ENCODE results near the gene NFIA.

Gene NFIA

GRCh38 chr1:61282387-61282786, 200.0 kb downstream of the NFIA start:
- H2AFZ ChIP-seq, result no peak overlapping the region
- no peak overlapping the region for H3K4me2 ChIP-seq (ENCODE audit: low read length)
- no peaks in the 10 kb centered on the region for H3K9me3 ChIP-seq (ENCODE audit: control insufficient read depth, low read length)
- no peak overlapping the region for H3K9ac ChIP-seq
- no peaks in the 10 kb centered on the region for H3K27me3 ChIP-seq (ENCODE audit: control insufficient read depth, insufficient read depth, low read length)
- no peaks in the 10 kb centered on the region for H3K36me3 ChIP-seq (ENCODE audit: control insufficient read depth, insufficient read depth, low read length)
- H3K4me1 ChIP-seq, result no peaks in the 10 kb centered on the region
- H3K4me3 ChIP-seq (ENCODE audit: low read depth, low read length), result no peak overlapping the region
- no peak overlapping the region for H3K27ac ChIP-seq
- TF ChIP-seq, protein P1, sequence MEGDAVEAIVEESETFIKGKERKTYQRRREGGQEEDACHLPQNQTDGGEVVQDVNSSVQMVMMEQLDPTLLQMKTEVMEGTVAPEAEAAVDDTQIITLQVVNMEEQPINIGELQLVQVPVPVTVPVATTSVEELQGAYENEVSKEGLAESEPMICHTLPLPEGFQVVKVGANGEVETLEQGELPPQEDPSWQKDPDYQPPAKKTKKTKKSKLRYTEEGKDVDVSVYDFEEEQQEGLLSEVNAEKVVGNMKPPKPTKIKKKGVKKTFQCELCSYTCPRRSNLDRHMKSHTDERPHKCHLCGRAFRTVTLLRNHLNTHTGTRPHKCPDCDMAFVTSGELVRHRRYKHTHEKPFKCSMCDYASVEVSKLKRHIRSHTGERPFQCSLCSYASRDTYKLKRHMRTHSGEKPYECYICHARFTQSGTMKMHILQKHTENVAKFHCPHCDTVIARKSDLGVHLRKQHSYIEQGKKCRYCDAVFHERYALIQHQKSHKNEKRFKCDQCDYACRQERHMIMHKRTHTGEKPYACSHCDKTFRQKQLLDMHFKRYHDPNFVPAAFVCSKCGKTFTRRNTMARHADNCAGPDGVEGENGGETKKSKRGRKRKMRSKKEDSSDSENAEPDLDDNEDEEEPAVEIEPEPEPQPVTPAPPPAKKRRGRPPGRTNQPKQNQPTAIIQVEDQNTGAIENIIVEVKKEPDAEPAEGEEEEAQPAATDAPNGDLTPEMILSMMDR (IDR thresholded peaks at IDR 0.05), result no peak
- no peaks in the 10 kb centered on the region for H3K79me2 ChIP-seq

- no peak overlapping the region for H2AFZ ChIP-seq
- no peaks in the 10 kb centered on the region for H3K9me3 ChIP-seq (ENCODE audit: control insufficient read depth, low read length)
- no peaks in the 10 kb centered on the region for H3K27me3 ChIP-seq (ENCODE audit: control insufficient read depth, insufficient read depth, low read length)
- TF ChIP-seq, protein P1 (IDR thresholded peaks at IDR 0.05), result no peak
- H3K9ac ChIP-seq, result no peak overlapping the region
- no peaks in the 10 kb centered on the region for H3K36me3 ChIP-seq (ENCODE audit: control insufficient read depth, insufficient read depth, low read length)
- no peak overlapping the region for H3K27ac ChIP-seq
- H3K4me2 ChIP-seq (ENCODE audit: low read length), result no peak overlapping the region
- H3K79me2 ChIP-seq, result peaks cover 11% of the 10 kb centered on the region
- no peaks in the 10 kb centered on the region for H3K4me1 ChIP-seq
- no peak overlapping the region for H3K4me3 ChIP-seq (ENCODE audit: low read depth, low read length)
These were observed 202.0 kb downstream of the NFIA start for GRCh38 chr1:61284248-61284854.

GRCh38 chr1:61284936-61285335, 202.6 kb downstream of the NFIA start:
- TF ChIP-seq, protein P1 (IDR thresholded peaks at IDR 0.05), result no peak
- Histone ChIP-seq H2AFZ (no peak overlapping the region), H3K4me3 (ENCODE audit: low read depth, low read length) (no peak overlapping the region), H3K27me3 (ENCODE audit: control insufficient read depth, insufficient read depth, low read length) (no peaks in the 10 kb centered on the region), H3K9me3 (ENCODE audit: control insufficient read depth, low read length) (no peaks in the 10 kb centered on the region), H3K79me2 (peaks cover 11% of the 10 kb centered on the region), H3K4me2 (ENCODE audit: low read length) (no peak overlapping the region), H3K9ac (no peak overlapping the region), H3K36me3 (ENCODE audit: control insufficient read depth, insufficient read depth, low read length) (no peaks in the 10 kb centered on the region), H3K4me1 (no peaks in the 10 kb centered on the region), H3K27ac (no peak overlapping the region)

- Histone ChIP-seq H3K4me2 (ENCODE audit: low read length) (no peak overlapping the region), H3K27ac (no peak overlapping the region), H2AFZ (no peak overlapping the region), H3K4me3 (ENCODE audit: low read depth, low read length) (no peak overlapping the region), H3K9ac (no peak overlapping the region), H3K9me3 (ENCODE audit: control insufficient read depth, low read length) (no peaks in the 10 kb centered on the region), H3K4me1 (no peaks in the 10 kb centered on the region), H3K27me3 (ENCODE audit: control insufficient read depth, insufficient read depth, low read length) (no peaks in the 10 kb centered on the region), H3K79me2 (peaks cover 11% of the 10 kb centered on the region), H3K36me3 (ENCODE audit: control insufficient read depth, insufficient read depth, low read length) (no peaks in the 10 kb centered on the region)
- TF ChIP-seq, protein P1 (IDR thresholded peaks at IDR 0.05), result no peak
These were observed 203.1 kb downstream of the NFIA start for GRCh38 chr1:61285371-61285885.

- Histone ChIP-seq H2AFZ (no peak overlapping the region), H3K9ac (no peak overlapping the region), H3K79me2 (peaks cover 11% of the 10 kb centered on the region), H3K36me3 (ENCODE audit: control insufficient read depth, insufficient read depth, low read length) (no peaks in the 10 kb centered on the region), H3K4me2 (ENCODE audit: low read length) (no peak overlapping the region), H3K4me1 (no peaks in the 10 kb centered on the region), H3K9me3 (ENCODE audit: control insufficient read depth, low read length) (no peaks in the 10 kb centered on the region), H3K4me3 (ENCODE audit: low read depth, low read length) (no peak overlapping the region), H3K27ac (no peak overlapping the region), H3K27me3 (ENCODE audit: control insufficient read depth, insufficient read depth, low read length) (no peaks in the 10 kb centered on the region)
- TF ChIP-seq, protein P1 (IDR thresholded peaks at IDR 0.05), result no peak
These were observed 204.7 kb downstream of the NFIA start for GRCh38 chr1:61287014-61287413.

Data from parathyroid adenoma (tissue), 2 donors.